Measurements from ENCODE around the gene ITGAX. TPM values are rescaled to one million over a fixed set of nuclear protein-coding genes. Genes with fewer than 3 reads are reported as not detected.

The ITGAX gene
- total RNA-seq, 1 experiment from 2014 or later: not detected

GRCh38 chr16:31344712-31345111, 10.3 kb upstream of the ITGAX start:
- H3K4me3 ChIP-seq (ENCODE audit: low read length): no peak overlapping the region
- no peaks in the 10 kb centered on the region for H3K27me3 ChIP-seq (ENCODE audit: low read length)
- no peak overlapping the region for H3K4me2 ChIP-seq (ENCODE audit: low read length)
- POLR2A ChIA-PET (ENCODE audit: unreplicated experiment): no interaction called here
- H3F3A ChIP-seq (ENCODE audit: low read length, unreplicated experiment): no peaks in the 10 kb centered on the region
- ATAC-seq (no peak), DNase-seq (no peak)
- H3K36me3 ChIP-seq (ENCODE audit: low read depth, low read length): no peaks in the 10 kb centered on the region
- no TSS peak for BruUV-seq (replicated peaks)
- H3K9me2 ChIP-seq (replicated peaks; ENCODE audit: low read length): no peaks in the 10 kb centered on the region
- no peak overlapping the region for H3K9ac ChIP-seq (ENCODE audit: low read length)
- no peak overlapping the region for H3K27ac ChIP-seq (ENCODE audit: low read length)
- TF ChIP-seq EZH2 (IDR thresholded peaks at IDR 0.05; ENCODE audit: low read length, unreplicated experiment) (no peak), EZH2phosphoT487 (IDR thresholded peaks at IDR 0.05; ENCODE audit: borderline replicate concordance, low read length) (no peak), CTCF (conservative IDR thresholded peaks at IDR 0.05; ENCODE audit: low read depth, low read length) (no peak)
- no peaks in the 10 kb centered on the region for H3K4me1 ChIP-seq (ENCODE audit: insufficient read depth, low read length)
- no peak overlapping the region for H2AFZ ChIP-seq (ENCODE audit: low read length)
- H4K20me1 ChIP-seq (ENCODE audit: low read length): no peaks in the 10 kb centered on the region
- no peaks in the 10 kb centered on the region for H3K9me3 ChIP-seq (ENCODE audit: low read length)
- intact Hi-C loops (cut with micrococcal nuclease): no loop called here
- H3K79me2 ChIP-seq (ENCODE audit: low read length): no peaks in the 10 kb centered on the region
- CTCF ChIA-PET: no interaction called here

GRCh38 chr16:31347445-31347844, 7.5 kb upstream of the ITGAX start:
- ATAC-seq: no peak
- BruUV-seq (replicated peaks): no TSS peak
- H3K27me3 ChIP-seq (ENCODE audit: low read length): no peaks in the 10 kb centered on the region; the same call in 1 of the 2 replicates

GRCh38 chr16:31348579-31348978, 6.4 kb upstream of the ITGAX start:
- intact Hi-C loops (cut with micrococcal nuclease): no loop called here
- Histone ChIP-seq H3K9me2 (replicated peaks; ENCODE audit: low read length) (no peaks in the 10 kb centered on the region), H3K4me1 (ENCODE audit: insufficient read depth, low read length) (no peaks in the 10 kb centered on the region), H3F3A (ENCODE audit: low read length, unreplicated experiment) (no peaks in the 10 kb centered on the region), H3K9me3 (ENCODE audit: low read length) (no peaks in the 10 kb centered on the region), H3K27ac (ENCODE audit: low read length) (no peak overlapping the region), H3K36me3 (ENCODE audit: low read depth, low read length) (no peaks in the 10 kb centered on the region), H3K9ac (ENCODE audit: low read length) (no peak overlapping the region), H4K20me1 (ENCODE audit: low read length) (no peaks in the 10 kb centered on the region), H3K27me3 (ENCODE audit: low read length) (no peaks in the 10 kb centered on the region; the same call in 1 of the 2 replicates), H3K4me3 (ENCODE audit: low read length) (no peak overlapping the region), H3K4me2 (ENCODE audit: low read length) (no peak overlapping the region), H2AFZ (ENCODE audit: low read length) (no peak overlapping the region), H3K79me2 (ENCODE audit: low read length) (no peaks in the 10 kb centered on the region)
- no TSS peak for BruUV-seq (replicated peaks)
- CTCF ChIA-PET: no interaction called here
- DNase-seq: no peak
- ATAC-seq: no peak
- POLR2A ChIA-PET (ENCODE audit: unreplicated experiment): no interaction called here
- TF ChIP-seq EZH2 (IDR thresholded peaks at IDR 0.05; ENCODE audit: low read length, unreplicated experiment): no peak
- no peak for TF ChIP-seq EZH2phosphoT487 (IDR thresholded peaks at IDR 0.05; ENCODE audit: borderline replicate concordance, low read length)
- no peak for TF ChIP-seq CTCF (conservative IDR thresholded peaks at IDR 0.05; ENCODE audit: low read depth, low read length)

More at GRCh38 chr16:31347445-31347844, 7.5 kb upstream of the ITGAX start:
- Histone ChIP-seq H3K9ac (ENCODE audit: low read length) (no peak overlapping the region), H2AFZ (ENCODE audit: low read length) (no peak overlapping the region), H3K79me2 (ENCODE audit: low read length) (no peaks in the 10 kb centered on the region), H3K9me2 (replicated peaks; ENCODE audit: low read length) (no peaks in the 10 kb centered on the region), H3K4me3 (ENCODE audit: low read length) (no peak overlapping the region), H4K20me1 (ENCODE audit: low read length) (no peaks in the 10 kb centered on the region), H3K27ac (ENCODE audit: low read length) (no peak overlapping the region), H3F3A (ENCODE audit: low read length, unreplicated experiment) (no peaks in the 10 kb centered on the region), H3K9me3 (ENCODE audit: low read length) (no peaks in the 10 kb centered on the region), H3K36me3 (ENCODE audit: low read depth, low read length) (no peaks in the 10 kb centered on the region), H3K4me2 (ENCODE audit: low read length) (no peak overlapping the region), H3K4me1 (ENCODE audit: insufficient read depth, low read length) (no peaks in the 10 kb centered on the region)
- TF ChIP-seq CTCF (conservative IDR thresholded peaks at IDR 0.05; ENCODE audit: low read depth, low read length) (no peak), EZH2 (IDR thresholded peaks at IDR 0.05; ENCODE audit: low read length, unreplicated experiment) (no peak), EZH2phosphoT487 (IDR thresholded peaks at IDR 0.05; ENCODE audit: borderline replicate concordance, low read length) (no peak)
- CTCF ChIA-PET: no interaction called here
- no peak for DNase-seq
- POLR2A ChIA-PET (ENCODE audit: unreplicated experiment): no interaction called here
- intact Hi-C loops (cut with micrococcal nuclease): no loop called here
